Endothelial cell of hepatic sinusoid (primary cell): ENCODE measurements around the gene PHACTR3.

ENCODE experiments used
- in situ Hi-C: cut with HindIII; loops from 2 replicates; pipeline ENCODE4 v1.10.0; 2017; ENCODE audit warnings: low sequenced_read_pairs

Gene PHACTR3

DNA sequence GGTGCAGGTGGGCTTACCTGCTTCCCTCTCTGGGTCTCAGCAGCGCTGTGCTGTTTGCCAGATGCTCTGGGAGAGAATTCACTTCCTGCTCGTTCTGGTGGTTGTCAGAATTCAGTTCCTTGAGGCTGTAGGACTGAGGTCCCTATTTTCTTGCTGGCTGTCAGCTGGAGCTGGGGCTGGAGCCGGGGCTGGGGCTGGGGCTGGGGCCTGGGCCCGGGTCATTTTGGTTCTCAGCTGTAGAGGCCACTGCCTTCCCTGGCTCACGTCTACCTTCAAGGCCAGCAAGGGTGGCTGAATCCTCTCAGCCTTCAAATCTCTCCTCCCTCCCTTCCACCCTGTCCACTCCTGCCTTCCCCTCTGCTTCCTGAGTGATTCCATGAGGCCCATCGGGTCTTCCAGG is 16.8 kb upstream of the PHACTR3 start:
- in situ Hi-C loops, result no loop called here

- in situ Hi-C loops, result no loop called here
Observed at GRCh38 chr20:59588236-59588855, 16.0 kb upstream of the PHACTR3 start.

- in situ Hi-C loops, result no loop called here
Observed at GRCh38 chr20:59589086-59589684, 15.2 kb upstream of the PHACTR3 start.

- in situ Hi-C loops, result no loop called here
Observed at GRCh38 chr20:59591061-59591460, 13.3 kb upstream of the PHACTR3 start.

DNA sequence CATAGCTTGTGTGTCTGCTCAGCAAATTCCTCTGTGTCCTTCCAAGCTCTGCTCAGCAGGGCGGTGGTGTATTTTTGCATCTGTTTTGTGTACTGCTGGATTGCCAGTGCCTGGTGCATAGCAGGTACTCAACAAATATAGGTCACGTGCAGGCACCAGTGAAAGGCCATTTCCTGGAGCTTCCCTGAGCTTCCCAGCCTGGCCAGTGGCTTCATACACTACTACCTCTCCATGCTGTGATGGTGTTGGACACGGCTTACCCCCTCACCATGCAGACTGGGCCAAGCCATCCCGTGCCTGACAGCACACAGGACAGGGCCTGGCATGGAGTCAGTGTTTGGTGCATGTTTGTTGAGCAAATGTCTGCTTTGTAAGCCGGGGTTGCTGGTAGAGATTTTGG is 7.7 kb upstream of the PHACTR3 start:
- in situ Hi-C loops, result no loop called here

DNA sequence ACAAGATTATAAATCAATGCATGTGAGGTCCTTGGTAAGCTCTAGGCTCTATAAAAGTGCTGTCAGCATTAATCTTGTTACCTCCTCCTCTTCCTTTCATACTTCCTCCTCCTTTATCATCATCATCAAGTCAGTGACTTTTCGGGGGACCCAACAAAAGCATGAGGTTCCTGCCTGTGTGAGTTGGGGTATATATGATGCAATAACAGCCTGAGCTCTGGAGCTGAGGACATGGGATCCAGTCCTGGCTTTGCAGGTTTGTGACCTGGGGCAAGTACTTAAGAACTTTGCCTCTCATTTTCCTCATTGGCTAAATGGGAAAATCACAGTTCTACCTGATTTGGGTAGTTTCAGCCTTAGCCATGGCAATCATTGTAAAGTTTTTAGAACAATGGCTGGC is 7.1 kb upstream of the PHACTR3 start:
- in situ Hi-C loops, result no loop called here

DNA sequence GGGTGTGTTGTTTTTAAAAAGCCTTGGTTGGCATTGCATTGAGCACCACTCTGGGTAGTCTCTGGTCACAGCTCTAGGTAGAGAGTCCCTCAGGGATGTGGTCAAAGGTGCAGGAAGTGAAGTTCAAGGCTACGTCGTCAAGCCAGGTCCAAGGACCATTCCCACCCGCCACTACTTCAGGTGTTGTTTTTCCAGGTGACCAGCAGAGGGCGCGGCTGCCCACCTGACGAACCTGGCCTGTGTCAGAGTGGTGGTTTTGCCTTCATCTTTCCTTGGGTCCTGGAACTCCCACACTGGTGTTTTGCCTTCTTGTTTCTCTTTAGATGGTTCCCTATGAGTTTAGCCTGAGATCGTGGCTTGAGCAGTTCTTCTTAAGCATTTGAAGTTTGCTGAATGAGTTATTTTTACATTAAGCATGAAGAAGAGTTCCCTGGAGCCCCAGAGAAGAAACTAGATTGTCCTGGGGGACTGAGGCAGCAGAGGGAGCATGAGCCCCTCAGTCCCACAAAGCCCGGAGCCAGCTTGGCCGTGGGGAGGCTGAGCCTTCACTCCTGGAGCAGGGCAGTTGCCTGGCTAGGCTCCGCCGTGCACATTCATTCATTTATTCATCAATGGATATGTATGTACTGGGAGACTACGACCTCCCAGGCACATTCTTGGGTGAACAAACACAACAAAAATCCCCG is 5.6 kb upstream of the PHACTR3 start:
- in situ Hi-C loops, result no loop called here

DNA sequence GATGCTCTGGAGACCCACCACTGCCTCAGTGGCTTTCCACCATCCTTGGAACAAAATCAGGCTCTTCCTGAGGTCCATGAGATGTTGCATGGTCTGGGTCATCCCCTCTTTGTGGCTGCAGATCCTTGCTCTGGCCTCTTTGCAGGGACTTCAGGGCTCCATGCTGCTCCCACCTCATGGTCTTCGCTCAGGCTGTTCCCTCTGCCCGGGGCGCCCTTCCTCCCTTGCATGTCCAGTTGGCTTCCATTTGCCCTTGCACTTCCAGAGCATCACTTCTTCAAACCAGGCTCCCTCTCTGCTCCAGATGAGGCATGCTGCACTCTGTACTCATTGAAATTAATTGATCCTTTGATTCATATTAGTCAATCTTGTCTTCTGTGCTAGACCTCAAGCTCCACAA is 4.4 kb upstream of the PHACTR3 start:
- in situ Hi-C loops, result no loop called here

DNA sequence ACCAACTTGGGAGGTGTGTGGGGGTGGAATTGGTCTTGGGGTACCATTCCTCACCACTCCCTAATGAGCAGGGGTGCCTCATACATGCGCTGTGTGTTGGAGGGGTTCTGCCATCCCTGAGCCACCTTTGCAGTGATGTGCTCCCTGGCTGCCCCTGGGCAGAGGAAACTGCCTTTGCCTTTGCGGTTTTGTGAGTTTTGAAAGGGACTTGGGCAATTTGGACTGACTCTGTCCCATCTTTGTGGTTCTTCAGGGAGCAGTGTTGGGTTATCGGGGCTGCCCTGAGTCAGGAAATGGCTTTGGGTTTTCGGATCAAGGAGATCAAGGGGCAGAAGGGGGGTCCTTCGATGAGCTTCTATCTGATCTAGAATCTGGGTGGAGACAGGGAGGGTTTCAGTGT is 3.9 kb upstream of the PHACTR3 start:
- in situ Hi-C loops, result no loop called here

- in situ Hi-C loops, result no loop called here
Observed at GRCh38 chr20:59602546-59603080, 1.7 kb upstream of the PHACTR3 start.

- in situ Hi-C loops, result no loop called here
Observed at GRCh38 chr20:59603176-59603575, 1.2 kb upstream of the PHACTR3 start.

GRCh38 chr20:59604741-59605600 is 631 bp downstream of the PHACTR3 start:
- in situ Hi-C loops, result no loop called here

GRCh38 chr20:59605601-59606364 is 1.4 kb downstream of the PHACTR3 start:
- in situ Hi-C loops, result no loop called here

GRCh38 chr20:59606566-59606965 is 2.2 kb downstream of the PHACTR3 start:
- in situ Hi-C loops, result no loop called here

- in situ Hi-C loops, result no loop called here
Observed at GRCh38 chr20:59608396-59608795, 4.1 kb downstream of the PHACTR3 start.

DNA sequence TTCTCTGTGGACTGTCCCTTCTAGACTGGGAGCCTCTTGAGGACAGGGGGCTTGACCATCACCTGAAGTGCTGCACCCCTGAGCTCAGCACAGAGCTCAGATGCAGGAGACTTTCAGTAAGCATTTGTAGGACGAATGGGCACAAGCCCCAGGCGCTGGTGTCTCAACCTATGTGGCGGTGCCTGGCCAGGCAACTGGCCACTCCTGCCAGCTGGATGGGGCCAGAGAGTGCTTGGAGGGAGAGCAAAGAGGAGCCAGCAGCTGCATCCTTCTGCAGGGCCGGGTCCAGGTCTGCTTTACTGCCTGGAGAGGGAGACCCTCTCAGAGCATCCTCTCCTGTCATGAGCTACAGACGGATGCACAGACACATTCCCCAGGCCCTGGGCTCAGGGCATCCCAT is 4.5 kb downstream of the PHACTR3 start:
- in situ Hi-C loops, result no loop called here

- in situ Hi-C loops, result no loop called here
Observed at GRCh38 chr20:59611286-59611685, 6.9 kb downstream of the PHACTR3 start.

DNA sequence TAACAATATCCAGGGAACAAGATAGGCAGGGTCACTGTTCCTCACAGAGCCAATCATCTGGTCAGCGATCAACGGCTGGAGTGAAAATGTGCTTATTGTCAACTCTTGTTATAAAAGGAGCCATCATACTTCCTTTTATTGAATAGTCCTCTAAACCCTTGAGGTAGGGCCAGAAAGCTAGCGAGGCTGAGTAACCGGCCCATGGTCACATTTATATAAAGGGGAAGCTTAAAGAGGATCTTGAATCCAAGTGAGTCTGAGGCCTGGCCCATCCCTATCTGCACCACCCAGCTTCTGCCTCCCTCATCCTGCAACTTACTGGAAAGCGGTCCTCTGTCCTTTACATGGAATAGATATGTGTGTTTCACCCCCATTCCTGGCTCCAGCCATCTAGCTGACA is 9.5 kb downstream of the PHACTR3 start:
- in situ Hi-C loops, result no loop called here

GRCh38 chr20:59614714-59615113 is 10.4 kb downstream of the PHACTR3 start:
- in situ Hi-C loops, result no loop called here

GRCh38 chr20:59616306-59616705 is 12.0 kb downstream of the PHACTR3 start:
- in situ Hi-C loops, result no loop called here

- in situ Hi-C loops, result no loop called here
Observed at GRCh38 chr20:59617221-59617620, 12.9 kb downstream of the PHACTR3 start.
